Measurements from ENCODE around the gene LITAF. TPM values are rescaled to one million over a fixed set of nuclear protein-coding genes. Genes with fewer than 3 reads are reported as not detected.
"Not testable (repeated sequence)": the region's sequence is repeated elsewhere in the genome, so short reads cannot be mapped to it uniquely, and the experiment has no call there.

Gene LITAF
- total RNA-seq, 6 experiments from 2014 or later = 114 to 143 (median 135) TPM

DNA sequence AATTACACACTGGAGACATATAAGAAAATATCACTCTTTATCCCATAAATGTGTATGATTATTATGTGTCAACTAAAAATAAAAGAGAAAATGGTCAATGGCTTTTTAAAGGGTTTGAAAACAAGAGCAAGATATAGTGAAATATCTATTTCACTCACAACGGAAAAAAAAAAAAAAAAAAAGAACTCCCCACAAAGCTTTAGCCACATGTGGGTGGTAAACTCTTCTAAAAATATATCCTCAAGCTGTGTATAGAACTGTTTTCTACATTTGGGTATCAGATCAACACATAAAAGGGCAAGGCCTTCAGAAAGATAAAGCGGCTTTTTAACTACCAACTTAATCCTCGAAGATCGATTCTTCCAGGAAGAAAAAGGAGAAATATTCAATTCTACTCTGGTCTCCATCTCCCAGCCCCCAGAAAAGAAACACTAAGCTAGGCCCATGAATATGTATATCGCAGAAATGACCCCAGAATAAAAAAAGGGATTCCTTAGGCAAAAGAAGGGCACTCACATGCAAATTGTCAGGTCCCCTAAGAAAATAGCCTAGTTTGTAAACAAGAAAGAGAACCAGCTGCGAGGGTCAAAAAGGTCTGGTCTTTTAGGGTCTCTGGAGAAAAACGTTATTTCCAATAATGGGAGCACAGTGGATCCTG is 4.4 kb downstream of the LITAF start:
- Mint-ChIP-seq H3K36me3 (ENCODE audit: low read depth) (peaks cover 5% of the 10 kb centered on the region; the same call in 1 of the 2 replicates), H3K4me1 (ENCODE audit: low read depth) (peaks cover 50% of the 10 kb centered on the region), H3K27ac (peak overlapping the region; percentile 70), H3K4me3 (peak overlapping the region; percentile 96; the same call in 1 of the 2 replicates), H3K9me3 (no peaks in the 10 kb centered on the region), H3K27me3 (ENCODE audit: insufficient read depth) (peaks cover 2% of the 10 kb centered on the region)
- TF ChIP-seq, protein P1, sequence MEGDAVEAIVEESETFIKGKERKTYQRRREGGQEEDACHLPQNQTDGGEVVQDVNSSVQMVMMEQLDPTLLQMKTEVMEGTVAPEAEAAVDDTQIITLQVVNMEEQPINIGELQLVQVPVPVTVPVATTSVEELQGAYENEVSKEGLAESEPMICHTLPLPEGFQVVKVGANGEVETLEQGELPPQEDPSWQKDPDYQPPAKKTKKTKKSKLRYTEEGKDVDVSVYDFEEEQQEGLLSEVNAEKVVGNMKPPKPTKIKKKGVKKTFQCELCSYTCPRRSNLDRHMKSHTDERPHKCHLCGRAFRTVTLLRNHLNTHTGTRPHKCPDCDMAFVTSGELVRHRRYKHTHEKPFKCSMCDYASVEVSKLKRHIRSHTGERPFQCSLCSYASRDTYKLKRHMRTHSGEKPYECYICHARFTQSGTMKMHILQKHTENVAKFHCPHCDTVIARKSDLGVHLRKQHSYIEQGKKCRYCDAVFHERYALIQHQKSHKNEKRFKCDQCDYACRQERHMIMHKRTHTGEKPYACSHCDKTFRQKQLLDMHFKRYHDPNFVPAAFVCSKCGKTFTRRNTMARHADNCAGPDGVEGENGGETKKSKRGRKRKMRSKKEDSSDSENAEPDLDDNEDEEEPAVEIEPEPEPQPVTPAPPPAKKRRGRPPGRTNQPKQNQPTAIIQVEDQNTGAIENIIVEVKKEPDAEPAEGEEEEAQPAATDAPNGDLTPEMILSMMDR (IDR thresholded peaks at IDR 0.05) = no peak
- no peak for DNase-seq

DNA sequence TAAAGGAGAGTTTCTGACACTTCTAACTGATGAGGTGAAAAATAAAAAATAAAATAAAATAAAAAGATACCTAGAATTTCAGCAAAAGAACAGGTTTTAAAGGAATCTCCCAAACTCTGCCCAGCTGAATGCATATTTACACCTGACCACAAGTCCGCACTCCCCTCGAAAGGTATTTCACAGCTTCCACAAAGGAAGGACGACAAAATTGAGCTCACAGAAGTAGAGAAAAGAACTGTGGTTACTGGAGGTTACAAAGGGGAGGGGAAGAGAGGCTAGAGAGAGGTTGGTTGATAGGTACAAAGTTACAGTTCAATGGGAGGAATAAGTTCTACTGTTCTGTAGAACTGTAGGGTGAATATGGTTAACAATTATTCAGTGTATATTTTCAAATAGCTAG is 5.0 kb downstream of the LITAF start:
- Mint-ChIP-seq H3K4me3 (no peak overlapping the region), H3K36me3 (ENCODE audit: low read depth) (peaks cover 5% of the 10 kb centered on the region; the same call in 1 of the 2 replicates), H3K27me3 (ENCODE audit: insufficient read depth) (peaks cover 2% of the 10 kb centered on the region), H3K4me1 (ENCODE audit: low read depth) (peaks cover 55% of the 10 kb centered on the region), H3K9me3 (no peaks in the 10 kb centered on the region), H3K27ac (no peak overlapping the region)
- DNase-seq = no peak
- TF ChIP-seq, protein P1 (IDR thresholded peaks at IDR 0.05) = no peak

DNA sequence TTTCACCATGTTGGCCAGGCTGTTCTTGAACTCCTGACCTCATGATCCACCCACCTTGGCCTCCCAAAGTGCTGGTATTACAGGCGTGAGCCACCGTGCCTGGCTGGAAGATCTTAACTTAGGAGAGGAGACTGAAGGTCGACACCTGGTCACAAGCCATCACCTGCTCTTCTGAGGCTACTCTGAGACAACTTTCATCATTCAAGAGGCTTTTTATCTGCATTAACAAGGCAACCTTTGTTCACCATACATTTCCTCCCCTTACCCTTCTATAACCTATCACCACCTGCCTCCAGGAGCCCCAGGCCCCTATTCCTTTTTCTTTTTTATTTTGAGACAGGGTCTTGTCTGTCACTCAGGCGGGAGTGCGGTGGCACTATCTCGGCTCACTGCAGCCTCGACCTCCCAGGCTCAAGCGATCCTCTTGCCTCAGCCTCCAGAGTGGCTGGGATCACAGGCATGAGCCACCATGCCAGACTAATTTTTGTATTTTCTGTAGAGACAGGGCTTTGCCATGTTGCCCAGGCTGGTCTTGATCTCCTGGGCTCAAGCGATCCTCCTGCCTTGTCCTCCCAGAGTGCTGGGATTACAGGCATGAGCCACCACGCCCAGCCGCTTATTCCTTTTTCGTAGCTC is 6.2 kb downstream of the LITAF start:
- Mint-ChIP-seq H3K27ac (no peak overlapping the region), H3K9me3 (no peaks in the 10 kb centered on the region), H3K27me3 (ENCODE audit: insufficient read depth) (no peaks in the 10 kb centered on the region; the same call in none of the 2 replicates), H3K36me3 (ENCODE audit: low read depth) (peaks cover 5% of the 10 kb centered on the region; the same call in 1 of the 2 replicates), H3K4me3 (no peak overlapping the region), H3K4me1 (ENCODE audit: low read depth) (peaks cover 54% of the 10 kb centered on the region)
- DNase-seq = no peak
- TF ChIP-seq, protein P1 (IDR thresholded peaks at IDR 0.05) = no peak

DNA sequence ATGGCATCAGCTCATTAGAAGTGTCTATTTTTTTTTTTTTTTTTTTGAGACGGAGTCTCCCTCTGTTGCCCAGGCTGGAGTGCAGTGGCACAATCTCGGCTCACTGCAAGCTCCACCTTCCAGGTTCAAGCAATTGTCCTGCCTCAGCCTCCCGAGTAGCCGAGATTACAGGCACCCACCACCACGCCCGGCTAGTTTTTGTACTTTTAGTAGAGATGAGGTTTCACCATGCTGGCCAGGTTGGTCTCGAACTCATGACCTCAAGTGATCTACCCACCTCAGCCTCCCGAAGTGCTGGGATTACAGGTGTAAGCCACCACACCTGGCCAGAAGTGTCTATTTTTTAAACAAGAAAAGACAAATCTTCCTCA is 9.4 kb downstream of the LITAF start:
- H3K27ac Mint-ChIP-seq; H3K4me3 Mint-ChIP-seq; DNase-seq; H3K36me3 Mint-ChIP-seq (ENCODE audit: low read depth); H3K9me3 Mint-ChIP-seq; H3K27me3 Mint-ChIP-seq (ENCODE audit: insufficient read depth): not testable (repeated sequence)
- peaks cover 41% of the 10 kb centered on the region for H3K4me1 Mint-ChIP-seq (ENCODE audit: low read depth)

DNA sequence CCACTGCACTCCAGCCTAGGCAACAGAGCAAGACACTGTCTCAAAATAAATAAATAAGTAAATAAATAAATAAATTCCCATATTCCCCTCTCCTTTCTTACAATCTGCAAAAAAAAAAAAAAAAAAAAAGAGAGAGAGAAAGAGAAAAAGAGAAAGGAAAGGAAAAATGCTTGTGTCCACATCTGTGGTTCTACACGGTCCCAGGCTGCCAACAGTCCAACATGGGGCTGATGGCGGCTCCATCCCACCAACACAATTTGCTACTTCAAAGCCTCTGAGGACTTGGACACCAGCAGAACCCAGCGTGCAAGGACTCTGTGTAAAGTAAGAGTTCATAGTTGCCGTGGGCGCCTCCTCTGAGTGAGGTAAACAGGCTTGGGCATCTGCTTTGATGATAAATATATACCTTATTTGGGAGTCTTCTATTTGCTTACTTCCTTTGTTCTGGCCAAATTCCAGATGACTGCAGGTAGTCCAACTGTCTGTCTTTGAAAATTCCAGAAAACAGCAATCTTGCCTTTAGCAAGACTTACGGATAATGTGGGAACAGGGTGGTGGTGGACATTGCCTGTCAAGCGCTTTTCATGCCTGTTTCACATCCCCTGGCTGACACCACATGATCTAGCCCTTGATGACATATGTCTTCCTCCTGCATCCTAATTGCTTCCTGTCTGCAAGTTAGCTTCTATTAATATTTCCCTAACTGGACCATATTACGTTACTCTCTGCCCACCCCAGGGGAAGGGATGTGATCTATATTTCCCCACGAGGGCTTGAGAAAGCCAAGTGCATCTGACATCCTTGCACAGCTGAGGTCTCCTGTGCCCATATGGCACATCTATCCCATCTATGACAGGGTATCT is 10.1 kb downstream of the LITAF start:
- Mint-ChIP-seq H3K9me3 (no peaks in the 10 kb centered on the region), H3K27me3 (ENCODE audit: insufficient read depth) (peaks cover 3% of the 10 kb centered on the region), H3K36me3 (ENCODE audit: low read depth) (peaks cover 10% of the 10 kb centered on the region; the same call in 1 of the 2 replicates), H3K4me1 (ENCODE audit: low read depth) (peaks cover 38% of the 10 kb centered on the region), H3K27ac (no peak overlapping the region), H3K4me3 (no peak overlapping the region)
- no peak for DNase-seq
- TF ChIP-seq, protein P1 (IDR thresholded peaks at IDR 0.05) = no peak

Measured in HFFc6 (cell line).